H9 (cell line): ENCODE results near the gene CKS1B. TPM values are rescaled to one million over a fixed set of nuclear protein-coding genes. Genes with fewer than 3 reads are reported as not detected.

Experiments
- DNase-seq: peaks from one replicate; pipeline ENCODE4 v3.0.0-alpha.2; 2017
- H2AFZ ChIP-seq: one replicate; pipeline ENCODE4 v1.6.1; 2013; ENCODE audit warnings: mild to moderate bottlenecking, low read length, control low read depth, moderate library complexity
- H2AK5ac ChIP-seq: 2 replicates; pipeline ENCODE4 v1.6.1; 2013; ENCODE audit warnings: low read length, control low read depth, mixed read lengths; ENCODE audit not compliant: insufficient read length
- H2BK120ac ChIP-seq: one replicate; pipeline ENCODE4 v1.6.1; 2013; ENCODE audit warnings: low read depth, mild to moderate bottlenecking, low read length, control low read depth, inconsistent platforms; ENCODE audit not compliant: poor library complexity, severe bottlenecking
- H2BK12ac ChIP-seq: 2 replicates; pipeline ENCODE4 v1.6.1; 2013; ENCODE audit warnings: low read length, control low read depth, mixed read lengths, low read depth; ENCODE audit not compliant: insufficient read length
- H2BK15ac ChIP-seq: 2 replicates; pipeline ENCODE4 v1.6.1; 2013; ENCODE audit warnings: low read depth, low read length, control low read depth
- H2BK20ac ChIP-seq: one replicate; pipeline ENCODE4 v1.6.1; 2013; ENCODE audit warnings: low read depth, mild to moderate bottlenecking, low read length, control low read depth, inconsistent platforms; ENCODE audit not compliant: poor library complexity, severe bottlenecking
- H2BK5ac ChIP-seq: 2 replicates; pipeline ENCODE4 v1.6.1; 2013; ENCODE audit warnings: low read length, control low read depth, mixed read lengths; ENCODE audit not compliant: insufficient read length
- H3K14ac ChIP-seq: 2 replicates; pipeline ENCODE4 v1.6.1; 2013; ENCODE audit warnings: low read length, control low read depth; ENCODE audit not compliant: insufficient read depth
- H3K18ac ChIP-seq: 2 replicates; pipeline ENCODE4 v1.6.1; 2013; ENCODE audit warnings: low read depth, mild to moderate bottlenecking, mixed read lengths, low read length, control low read depth; ENCODE audit not compliant: insufficient read length
- H3K23ac ChIP-seq: 2 replicates; pipeline ENCODE4 v1.6.1; 2013; ENCODE audit warnings: low read length, control low read depth, mixed read lengths, low read depth; ENCODE audit not compliant: insufficient read length
- H3K23me2 ChIP-seq: 2 replicates; pipeline ENCODE4 v1.6.1; 2013; ENCODE audit warnings: low read depth, mild to moderate bottlenecking, mixed read lengths, low read length, control low read depth; ENCODE audit not compliant: insufficient read length, poor library complexity, severe bottlenecking
- H3K27ac ChIP-seq: 2 replicates; pipeline ENCODE4 v1.5.1; 2013; ENCODE audit warnings: low read length, control low read depth, mixed read lengths, low read depth; ENCODE audit not compliant: insufficient read length
- H3K27me3 ChIP-seq: 2 replicates; pipeline ENCODE4 v1.6.1; 2013; ENCODE audit warnings: low read length, control low read depth, inconsistent platforms; ENCODE audit not compliant: insufficient read depth
- H3K4ac ChIP-seq: 2 replicates; pipeline ENCODE4 v1.6.1; 2013; ENCODE audit warnings: low read depth, mild to moderate bottlenecking, control low read depth, inconsistent platforms, low read length, moderate library complexity
- H3K4me1 ChIP-seq: 2 replicates; pipeline ENCODE4 v1.6.1; 2013; ENCODE audit warnings: low read length, control low read depth, inconsistent platforms; ENCODE audit not compliant: insufficient read depth
- H3K4me2 ChIP-seq: 2 replicates; pipeline ENCODE4 v1.6.1; 2013; ENCODE audit warnings: low read length, control low read depth, mixed read lengths; ENCODE audit not compliant: insufficient read length, insufficient read depth
- H3K56ac ChIP-seq: 2 replicates; pipeline ENCODE4 v1.6.1; 2013; ENCODE audit warnings: low read depth, mild to moderate bottlenecking, mixed read lengths, low read length, control low read depth; ENCODE audit not compliant: insufficient read length
- H3K79me1 ChIP-seq: 2 replicates; pipeline ENCODE4 v1.6.1; 2013; ENCODE audit warnings: low read depth, mild to moderate bottlenecking, moderate library complexity, low read length, control low read depth, inconsistent platforms; ENCODE audit not compliant: insufficient read depth, poor library complexity, severe bottlenecking
- H3K79me2 ChIP-seq: 2 replicates; pipeline ENCODE4 v1.6.1; 2013; ENCODE audit warnings: low read length, control low read depth, inconsistent platforms; ENCODE audit not compliant: insufficient read depth
- H3K9ac ChIP-seq: 2 replicates; pipeline ENCODE4 v1.6.1; 2013; ENCODE audit warnings: low read length, control low read depth, mixed read lengths; ENCODE audit not compliant: insufficient read length; ENCODE audit errors: extremely low read depth
- H3K9me3 ChIP-seq: one replicate; pipeline ENCODE4 v1.6.1; 2013; ENCODE audit warnings: low read depth, low read length, inconsistent platforms; ENCODE audit not compliant: control insufficient read depth
- H3T11ph ChIP-seq: one replicate; pipeline ENCODE4 v1.6.1; 2013; ENCODE audit warnings: mild to moderate bottlenecking, low read length, control low read depth, inconsistent platforms
- H4K20me1 ChIP-seq: one replicate; pipeline ENCODE4 v1.6.1; 2013; ENCODE audit not compliant: control insufficient read depth, insufficient read length, insufficient read depth
- H4K5ac ChIP-seq: 2 replicates; pipeline ENCODE4 v1.6.1; 2013; ENCODE audit warnings: low read depth, mild to moderate bottlenecking, mixed read lengths, low read length, control low read depth; ENCODE audit not compliant: insufficient read length
- H4K8ac ChIP-seq: replicated peaks from 2 replicates; pipeline ENCODE4 v1.6.1; 2013; ENCODE audit warnings: low read length, control low read depth, mixed read lengths, low read depth; ENCODE audit not compliant: insufficient read length
- H4K91ac ChIP-seq: 2 replicates; pipeline ENCODE4 v1.6.1; 2013; ENCODE audit warnings: low read depth, mild to moderate bottlenecking, moderate library complexity, mixed read lengths, low read length, control low read depth; ENCODE audit not compliant: insufficient read length
- H3K27ac Mint-ChIP-seq, 3 experiments: 2 replicates in 2 of 3; 3 replicates in 1 of 3; pipeline ENCODE4 v1.8.0; 2020 to 2021; ENCODE audit warnings: mixed read lengths in 3 of 3, mild to moderate bottlenecking in 1 of 3, moderate library complexity in 1 of 3
- H3K27me3 Mint-ChIP-seq: 2 replicates; pipeline ENCODE4 v1.8.0; 2021; ENCODE audit warnings: low read depth, mild to moderate bottlenecking, moderate library complexity, mixed read lengths
- H3K36me3 Mint-ChIP-seq, 3 experiments: 2 replicates in 2 of 3; 3 replicates in 1 of 3; pipeline ENCODE4 v1.8.0; 2020 to 2021; ENCODE audit warnings: low read depth in 3 of 3, mixed read lengths in 3 of 3; ENCODE audit not compliant: insufficient read depth in 1 of 3
- H3K4me1 Mint-ChIP-seq, 2 experiments: 2 replicates each; pipeline ENCODE4 v1.8.0; 2020; ENCODE audit warnings: mixed read lengths in 2 of 2
- H3K4me3 Mint-ChIP-seq, 2 experiments: 2 replicates in 1 of 2; 3 replicates in 1 of 2; pipeline ENCODE4 v1.8.0; 2020 to 2021; ENCODE audit warnings: mild to moderate bottlenecking in 2 of 2, mixed read lengths in 2 of 2, moderate library complexity in 1 of 2
- H3K9me3 Mint-ChIP-seq, 2 experiments: 2 replicates in 1 of 2; 3 replicates in 1 of 2; pipeline ENCODE4 v1.8.0; 2020; ENCODE audit warnings: mild to moderate bottlenecking in 2 of 2, mixed read lengths in 2 of 2, moderate library complexity in 1 of 2
- WGBS: extraction: QIAGEN DNeasy Blood & Tissue Kit; methylation state at CpG from one replicate; pipeline ENCODE4 v1.1.7; 2013; ENCODE audit warnings: missing lambda C conversion rate, low lambda C conversion rate, mixed read lengths; ENCODE audit not compliant: insufficient read length; ENCODE audit errors: extremely low coverage; 5-methylcytosine and 5-hydroxymethylcytosine counted together
- total RNA-seq: library from RNA; stranded (reverse); gene quantifications from 2 replicates; pipeline ENCODE4 v1.2.1, GENCODE V29; 2021
- TF ChIP-seq, protein P1 (sequence below): fragments of 200-600 bp; sonication (generic); conservative IDR thresholded peaks from 3 replicates; pipeline ENCODE4 v1.8.0; 2021; ENCODE audit warnings: antibody characterized with exemption, mild to moderate bottlenecking

Gene CKS1B
- total RNA-seq, 1 experiment from 2014 or later = 279 TPM

- Mint-ChIP-seq H3K4me1 (peaks cover 12 to 18% of the 10 kb centered on the region in 2 experiments), H3K4me3 (no peak overlapping the region; a peak in 1 of 5 replicates)
- H3K9ac ChIP-seq = no peak overlapping the region
Measured at GRCh38 chr1:154988058-154988954, 13.8 kb downstream of the CKS1B start.

More at GRCh38 chr1:154988058-154988954, 13.8 kb downstream of the CKS1B start:
- Histone ChIP-seq H2BK120ac (no peak overlapping the region), H4K5ac (no peak overlapping the region), H3K79me1 (peaks cover 2% of the 10 kb centered on the region), H2BK12ac (no peak overlapping the region), H3K14ac (no peak overlapping the region), H3K18ac (no peak overlapping the region), H3K79me2 (peaks cover 9% of the 10 kb centered on the region; the same call in 1 of the 2 replicates), H3K23me2 (peaks cover 8% of the 10 kb centered on the region), H3K56ac (no peak overlapping the region), H4K91ac (no peak overlapping the region), H3T11ph (no peak overlapping the region), H4K20me1 (no peaks in the 10 kb centered on the region), H2BK20ac (no peak overlapping the region), H3K4me1 (no peaks in the 10 kb centered on the region; the same call in 1 of the 2 replicates), H3K27ac (no peak overlapping the region), H2BK15ac (no peak overlapping the region), H3K4me2 (no peak overlapping the region), H2AK5ac (no peak overlapping the region), H2BK5ac (no peak overlapping the region), H3K27me3 (no peaks in the 10 kb centered on the region), H2AFZ (no peak overlapping the region), H3K4ac (no peak overlapping the region), H3K23ac (no peak overlapping the region), H4K8ac (no peak overlapping the region), H3K9me3 (no peaks in the 10 kb centered on the region)
- no peak for DNase-seq
- no CpG with 5 or more reads among the region's 17 CpGs for WGBS
- no peak overlapping the region; a peak in 2 of 7 replicates for H3K27ac Mint-ChIP-seq
- peaks cover 36 to 62% (median 52%) of the 10 kb centered on the region in 3 experiments for H3K36me3 Mint-ChIP-seq
- no peaks in the 10 kb centered on the region for H3K9me3 Mint-ChIP-seq
- no peaks in the 10 kb centered on the region for H3K27me3 Mint-ChIP-seq
- TF ChIP-seq, protein P1, sequence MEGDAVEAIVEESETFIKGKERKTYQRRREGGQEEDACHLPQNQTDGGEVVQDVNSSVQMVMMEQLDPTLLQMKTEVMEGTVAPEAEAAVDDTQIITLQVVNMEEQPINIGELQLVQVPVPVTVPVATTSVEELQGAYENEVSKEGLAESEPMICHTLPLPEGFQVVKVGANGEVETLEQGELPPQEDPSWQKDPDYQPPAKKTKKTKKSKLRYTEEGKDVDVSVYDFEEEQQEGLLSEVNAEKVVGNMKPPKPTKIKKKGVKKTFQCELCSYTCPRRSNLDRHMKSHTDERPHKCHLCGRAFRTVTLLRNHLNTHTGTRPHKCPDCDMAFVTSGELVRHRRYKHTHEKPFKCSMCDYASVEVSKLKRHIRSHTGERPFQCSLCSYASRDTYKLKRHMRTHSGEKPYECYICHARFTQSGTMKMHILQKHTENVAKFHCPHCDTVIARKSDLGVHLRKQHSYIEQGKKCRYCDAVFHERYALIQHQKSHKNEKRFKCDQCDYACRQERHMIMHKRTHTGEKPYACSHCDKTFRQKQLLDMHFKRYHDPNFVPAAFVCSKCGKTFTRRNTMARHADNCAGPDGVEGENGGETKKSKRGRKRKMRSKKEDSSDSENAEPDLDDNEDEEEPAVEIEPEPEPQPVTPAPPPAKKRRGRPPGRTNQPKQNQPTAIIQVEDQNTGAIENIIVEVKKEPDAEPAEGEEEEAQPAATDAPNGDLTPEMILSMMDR = no peak
